Hypothalamus (tissue), 51 donors: ENCODE measurements around the gene LIMS1.

ENCODE experiments used
- DNase-seq, 51 donors: peaks; one replicate each; lab custom pipeline; 2025; lab: John Stamatoyannopoulos, UW

Gene LIMS1

DNA sequence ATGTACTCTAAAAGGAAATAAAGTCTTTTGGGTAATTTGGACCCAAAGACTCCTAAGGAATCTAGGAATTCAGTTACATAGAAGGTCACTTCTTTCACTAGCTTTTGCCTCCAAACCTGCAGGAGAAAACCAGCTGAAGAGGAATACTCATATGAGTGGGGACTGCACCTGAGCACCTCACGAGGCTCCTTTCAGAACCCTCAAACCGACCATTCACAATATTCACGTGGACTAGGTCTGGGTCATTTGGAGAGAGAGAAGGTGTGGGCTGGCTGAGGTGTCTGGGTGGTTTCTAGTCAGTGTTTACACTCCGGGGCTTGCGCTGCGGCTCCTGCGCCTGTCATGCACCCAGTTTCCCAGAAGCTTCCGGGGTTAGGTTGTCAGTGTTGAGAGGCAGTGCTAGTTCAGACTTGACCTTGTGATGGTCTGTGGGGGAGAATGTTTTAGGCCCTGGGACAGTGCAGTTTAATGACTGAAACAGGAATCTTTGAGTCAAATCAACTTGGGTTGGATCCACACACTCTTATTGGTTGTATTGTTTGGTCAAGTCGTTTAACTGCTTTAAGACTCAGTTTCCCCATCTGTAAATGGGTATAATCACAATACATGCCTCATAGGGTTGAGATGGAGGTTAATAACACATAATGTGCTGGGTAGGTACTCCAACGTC, 78.4 kb downstream of the LIMS1 start:
- no peak for DNase-seq

DNA sequence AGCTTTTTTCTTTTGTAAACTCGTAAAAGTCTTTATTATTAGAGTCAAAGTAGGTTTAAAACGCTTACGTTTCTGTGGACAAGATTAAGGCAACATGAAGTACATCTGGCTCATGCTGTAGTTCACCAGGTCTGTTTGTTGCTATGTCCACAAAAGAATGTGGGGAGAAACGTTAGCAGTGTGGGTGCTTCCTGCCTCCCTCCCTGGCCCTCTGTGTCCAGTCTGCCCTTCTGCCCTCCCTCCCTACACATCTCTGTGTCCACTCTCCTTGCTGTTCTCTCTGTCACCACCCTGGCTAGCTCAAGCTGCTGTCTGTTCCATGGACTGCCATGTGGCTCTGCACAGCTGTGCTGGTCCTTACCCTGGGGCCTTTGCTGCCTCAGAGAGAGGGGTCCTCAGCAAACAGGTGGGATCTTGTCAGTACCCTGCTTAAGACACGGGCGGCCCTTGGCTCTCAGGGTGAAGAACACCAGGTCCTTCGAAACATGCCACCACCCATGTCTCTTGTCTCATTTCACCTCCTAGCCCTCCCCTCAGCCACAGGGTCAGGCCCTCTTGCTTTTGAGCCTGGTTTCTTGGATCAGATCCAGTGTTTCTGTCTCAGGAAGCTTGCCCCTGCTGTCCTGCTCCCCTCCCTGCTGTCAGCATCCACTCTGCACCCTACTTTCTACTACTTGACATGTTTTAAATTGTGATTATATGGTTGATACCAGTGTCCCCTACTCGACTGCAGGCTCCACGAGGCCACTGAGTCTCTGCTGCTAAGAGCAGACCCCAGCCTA, 79.2 kb downstream of the LIMS1 start:
- no peak for DNase-seq

DNA sequence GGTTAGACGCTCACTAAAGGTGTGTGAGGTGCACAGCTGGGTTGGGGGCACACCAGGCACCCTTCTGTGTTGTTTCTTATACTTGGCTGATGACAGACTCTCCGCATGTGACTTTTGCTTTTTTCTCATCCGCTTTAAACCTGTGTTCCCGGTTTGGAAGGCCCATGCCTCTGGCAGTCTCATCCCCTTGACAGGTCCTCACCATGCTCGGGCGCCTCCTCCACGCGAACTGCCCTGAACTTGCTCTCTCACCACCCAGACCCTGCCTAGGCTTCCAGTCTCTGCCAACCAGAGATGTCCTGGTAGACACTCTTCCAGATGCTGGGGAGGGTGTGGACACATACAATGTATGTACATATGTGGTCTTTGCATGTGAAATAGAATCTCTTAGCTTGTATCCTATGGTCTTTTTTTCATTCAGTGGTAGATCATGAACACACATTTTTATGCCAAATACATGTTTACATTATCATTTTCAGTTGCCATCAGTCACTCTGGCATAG, 79.8 kb downstream of the LIMS1 start:
- no peak for DNase-seq

DNA sequence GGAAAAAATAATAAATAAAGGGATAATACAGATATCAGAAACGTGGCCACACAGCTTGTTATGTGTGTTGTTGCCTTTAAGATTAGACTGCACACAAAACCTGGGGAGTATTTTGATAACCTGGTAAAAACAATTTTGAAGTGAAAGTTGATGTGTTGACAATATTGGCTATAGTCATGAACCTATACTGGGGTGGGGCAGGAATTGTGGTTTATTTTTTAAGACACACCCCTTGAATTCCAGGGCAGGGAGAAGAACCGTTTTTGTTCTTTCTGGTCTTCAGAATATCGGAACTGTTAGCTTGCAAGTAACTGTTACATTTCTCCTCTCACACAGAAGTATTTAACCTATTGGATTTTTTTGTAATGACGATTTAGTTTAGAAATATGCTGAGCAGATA, 80.4 kb downstream of the LIMS1 start:
- no peak for DNase-seq

DNA sequence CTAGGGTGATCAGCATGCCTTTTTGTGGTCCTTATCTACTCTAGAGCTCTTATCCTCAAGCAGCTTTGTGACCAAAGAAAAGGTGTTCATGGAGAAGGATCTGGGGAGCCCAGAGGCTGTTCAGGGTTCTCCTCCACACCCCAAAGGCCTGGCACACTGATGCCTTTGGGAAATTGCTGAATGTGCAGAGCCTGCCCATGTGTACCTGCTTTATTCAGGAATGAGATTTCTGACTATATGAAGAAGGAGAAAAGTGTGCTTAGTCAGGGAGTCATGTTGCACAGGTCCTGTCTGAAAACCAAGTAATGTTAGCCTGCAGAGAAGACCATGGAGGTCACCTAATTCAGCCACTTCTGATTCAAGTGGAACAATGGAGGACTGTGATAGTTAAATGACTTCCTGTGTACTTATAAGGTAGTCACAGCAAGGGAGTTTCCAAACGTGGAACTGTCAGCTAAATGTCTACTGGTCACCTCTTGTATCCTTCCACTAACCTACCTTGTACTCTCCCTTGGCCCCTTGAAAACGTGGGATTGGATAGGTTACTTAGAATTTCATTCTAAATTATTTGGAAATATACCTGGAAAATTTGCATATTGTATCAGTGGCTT, 81.3 kb downstream of the LIMS1 start:
- DNase-seq = no peak

DNA sequence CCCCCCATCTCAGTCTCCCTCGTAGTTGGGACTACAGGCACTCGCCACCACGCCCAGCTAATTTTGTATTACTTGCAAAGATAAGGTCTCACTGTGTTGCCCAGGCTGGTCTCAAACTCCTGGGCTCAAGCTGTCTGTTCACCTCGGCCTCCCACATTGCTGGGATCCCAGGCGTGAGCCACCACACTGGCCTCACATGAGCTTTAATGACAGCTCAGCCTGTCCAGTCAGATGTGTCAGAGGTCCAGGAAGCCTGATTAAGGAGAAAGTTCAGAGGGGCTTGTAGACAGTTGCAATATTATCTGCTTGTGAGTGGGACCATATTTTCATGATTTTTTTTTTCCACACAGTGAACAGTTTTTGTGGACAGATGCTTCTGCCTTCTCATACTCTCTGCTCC, 82.0 kb downstream of the LIMS1 start:
- no peak for DNase-seq

DNA sequence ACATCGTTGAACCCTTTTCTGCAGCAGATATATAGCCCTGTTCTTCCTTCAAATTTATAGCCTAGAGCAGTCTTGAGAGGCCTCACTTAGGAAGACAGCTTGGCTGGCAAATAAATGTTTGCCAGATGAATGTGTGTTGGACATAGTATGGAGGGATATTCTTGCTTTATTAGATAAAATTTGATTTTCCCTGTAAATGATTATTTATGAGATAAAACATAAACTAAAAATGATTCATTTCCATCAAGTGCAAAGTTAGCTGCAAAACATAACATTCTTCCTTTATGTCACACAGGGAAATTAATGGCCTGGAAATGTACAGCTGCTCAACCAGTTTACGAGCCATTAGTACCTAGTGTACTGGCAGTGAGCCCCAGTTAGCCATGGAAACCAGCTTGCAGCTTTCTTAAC, 82.5 kb downstream of the LIMS1 start:
- DNase-seq = no peak

DNA sequence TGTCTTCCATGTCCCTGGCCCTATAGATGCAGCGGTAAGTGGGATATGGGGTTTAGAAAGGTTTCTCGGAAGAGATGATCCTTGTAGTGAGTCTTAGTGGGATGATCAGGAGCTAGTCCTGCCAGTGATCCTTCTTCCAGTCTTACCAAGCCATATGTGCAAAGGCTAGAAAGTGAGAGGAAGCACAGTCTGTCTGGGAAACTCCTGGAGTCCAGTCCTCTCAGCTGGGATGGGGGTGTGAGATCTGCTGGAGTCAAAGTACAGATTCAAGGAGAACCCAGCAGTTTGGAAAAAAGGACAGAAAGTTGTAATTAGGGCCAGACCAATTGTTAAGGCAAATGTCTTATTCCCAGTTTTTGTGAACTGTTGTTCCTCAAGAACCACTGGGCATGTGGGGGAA, 83.3 kb downstream of the LIMS1 start:
- no peak for DNase-seq

DNA sequence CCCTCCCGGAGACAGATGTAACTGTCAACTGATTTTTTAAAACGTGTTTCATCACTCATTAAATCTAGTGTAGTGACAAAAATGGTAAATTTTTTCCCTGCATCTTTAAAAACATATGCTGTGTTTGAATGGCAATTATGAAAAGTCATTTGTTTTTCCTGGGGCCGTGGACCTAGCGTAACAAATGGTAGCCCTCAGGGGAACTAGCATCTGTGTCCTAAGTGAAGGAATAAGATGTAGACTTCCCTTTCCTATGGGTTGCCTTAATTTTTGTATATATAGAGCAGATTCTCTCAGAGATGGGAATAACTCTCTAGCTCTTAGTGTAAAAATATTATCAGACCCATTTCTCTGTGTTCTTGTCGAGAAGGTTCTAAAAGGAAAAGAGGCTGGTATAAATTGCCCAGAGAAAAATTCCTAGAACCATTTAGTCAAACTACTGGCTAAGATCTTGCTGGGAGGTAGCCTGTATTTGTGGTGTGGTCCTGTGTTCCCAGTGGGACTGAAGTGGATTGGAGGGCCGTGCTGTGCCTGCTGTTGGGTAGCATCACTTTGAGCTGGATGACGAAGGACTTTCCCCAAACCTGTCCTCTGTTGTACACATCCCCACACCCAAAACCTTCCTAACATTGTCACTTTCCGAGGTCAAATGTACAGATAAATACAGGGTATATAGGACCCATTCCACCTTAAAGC, 85.8 kb downstream of the LIMS1 start:
- no peak for DNase-seq

DNA sequence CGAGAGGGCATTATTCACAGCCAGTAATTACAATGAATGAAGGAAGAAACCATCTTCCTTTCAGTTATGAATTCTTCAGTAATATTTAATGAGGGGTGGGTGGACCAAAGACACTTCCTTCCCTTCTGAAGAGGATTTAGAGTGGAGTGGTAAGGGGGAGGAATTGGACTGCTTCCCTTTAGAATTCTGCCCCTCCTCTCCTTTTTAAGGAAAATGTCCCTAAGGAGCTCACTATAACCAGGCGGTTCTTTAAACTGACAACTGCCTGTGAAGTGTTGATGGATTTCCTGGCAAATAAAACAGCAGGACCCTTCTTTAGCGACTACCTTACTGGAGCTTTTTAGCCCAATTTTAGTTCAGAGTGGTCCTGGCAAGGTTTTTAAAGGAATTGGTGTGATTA, 86.4 kb downstream of the LIMS1 start:
- DNase-seq = no peak

DNA sequence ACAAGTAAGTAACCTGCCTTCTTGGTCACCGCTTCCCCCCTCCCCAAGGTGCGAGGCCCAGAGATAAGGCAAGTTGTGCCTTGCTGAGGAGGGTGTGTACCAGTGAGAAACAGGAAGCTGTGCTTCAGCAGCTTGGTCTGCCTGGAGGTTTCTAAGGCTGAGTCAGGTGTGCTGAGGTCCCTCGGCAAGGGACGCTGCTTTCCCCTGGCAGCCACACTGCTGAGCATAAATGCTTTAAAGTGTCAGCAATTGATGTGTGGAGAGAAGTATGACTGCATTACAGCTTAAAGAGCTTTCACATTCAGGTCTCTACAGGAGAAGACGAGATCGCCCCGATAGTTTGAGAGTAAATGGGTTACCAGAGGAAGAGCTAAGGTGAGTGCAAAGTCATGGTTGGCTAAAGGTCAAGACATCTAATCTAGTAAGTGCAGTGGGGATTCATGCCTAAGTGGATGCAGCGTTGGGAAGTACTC, 86.9 kb downstream of the LIMS1 start:
- no peak for DNase-seq

DNA sequence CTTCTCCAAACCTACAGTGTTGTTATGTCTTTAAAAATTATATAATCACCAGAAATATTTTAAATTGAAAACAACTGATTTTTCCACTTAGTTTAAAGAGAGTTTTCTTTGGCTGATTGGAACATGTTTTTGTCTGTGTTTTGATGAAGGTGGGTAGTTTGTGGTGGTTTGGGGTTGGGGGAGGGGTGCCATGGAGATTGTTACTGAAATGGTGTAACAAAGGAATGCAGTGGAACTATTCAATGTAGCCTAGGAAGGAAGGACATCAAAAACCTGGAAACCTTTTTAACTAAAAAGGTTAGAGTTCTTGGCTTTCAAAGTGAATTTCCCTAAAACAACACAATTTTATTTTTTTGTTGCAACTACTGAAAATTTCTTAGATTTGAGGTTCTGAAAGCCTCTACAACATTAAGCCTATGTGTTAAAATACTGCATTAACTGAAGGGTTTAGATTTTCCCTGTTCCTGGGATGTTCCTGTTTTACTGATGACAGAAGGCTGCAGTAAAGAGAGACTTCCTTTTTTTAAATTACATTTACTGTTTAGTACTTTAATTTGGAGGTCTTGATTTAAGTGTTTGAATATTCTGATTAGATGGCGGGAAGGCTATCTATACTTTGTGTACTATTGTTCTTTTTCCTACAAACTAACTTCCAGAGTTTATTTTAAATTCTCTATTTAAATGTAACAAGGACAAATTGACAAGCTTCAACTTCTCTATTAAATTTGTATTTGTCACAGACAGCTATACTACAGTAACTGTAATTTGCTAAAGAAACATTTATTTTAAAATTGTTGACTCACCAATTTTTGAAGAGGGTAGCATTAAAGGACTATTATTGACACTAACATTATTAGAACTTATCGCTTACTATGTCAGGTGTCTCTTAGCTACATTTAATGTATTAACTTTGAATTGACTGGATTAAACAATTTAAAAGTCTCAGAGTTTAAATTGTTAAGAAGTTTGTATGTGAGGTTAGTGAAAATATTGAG, 87.7 kb downstream of the LIMS1 start:
- no peak for DNase-seq

DNA sequence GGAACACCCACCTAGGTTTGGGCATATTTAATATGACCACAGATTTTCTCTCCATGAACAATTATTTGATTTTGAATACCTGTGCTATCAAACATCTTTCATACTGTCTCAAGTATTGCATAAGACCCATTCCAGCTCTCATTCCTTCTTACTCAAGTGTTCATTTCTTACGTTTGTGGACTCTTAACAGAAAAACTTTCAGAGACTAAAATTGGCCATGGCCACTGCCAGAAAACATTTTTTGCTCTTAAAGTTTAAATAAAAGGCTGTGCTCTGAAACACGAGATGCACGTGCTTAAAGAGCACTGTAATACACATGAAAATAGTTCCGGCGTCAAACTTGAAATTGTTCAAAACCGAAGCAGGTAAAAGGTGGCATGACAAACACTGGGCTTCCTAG, 89.3 kb downstream of the LIMS1 start:
- DNase-seq = no peak

DNA sequence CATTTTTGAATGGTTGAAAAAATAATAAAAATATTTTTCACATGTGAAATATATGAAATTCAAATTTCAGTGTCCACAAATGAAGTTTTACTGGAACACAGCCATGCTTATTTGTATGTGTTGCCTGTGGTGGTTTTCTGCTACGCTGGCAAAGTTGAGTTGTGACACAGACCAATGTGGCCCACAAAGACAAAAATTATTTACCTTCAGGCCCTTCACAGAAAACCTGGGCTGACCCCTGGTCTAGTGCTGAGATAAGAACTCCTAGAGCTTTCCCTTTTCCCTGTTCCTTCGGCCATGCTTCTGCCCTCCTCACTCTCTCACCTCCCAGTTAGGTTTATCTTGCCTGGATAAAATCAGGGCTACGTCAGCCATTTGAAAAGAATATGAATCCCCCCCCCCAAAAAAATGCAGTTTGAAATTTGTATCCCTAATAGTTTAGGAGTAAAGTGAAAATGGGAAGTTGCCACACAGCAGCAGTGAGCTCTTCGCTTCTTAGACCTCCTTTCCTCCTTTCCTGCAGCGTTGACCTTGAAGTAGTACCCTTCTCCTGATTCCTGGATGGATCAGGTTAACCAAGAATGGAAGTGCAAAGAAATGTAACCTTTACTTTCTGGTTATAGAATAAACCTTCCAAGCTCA, 91.0 kb downstream of the LIMS1 start:
- DNase-seq = no peak

DNA sequence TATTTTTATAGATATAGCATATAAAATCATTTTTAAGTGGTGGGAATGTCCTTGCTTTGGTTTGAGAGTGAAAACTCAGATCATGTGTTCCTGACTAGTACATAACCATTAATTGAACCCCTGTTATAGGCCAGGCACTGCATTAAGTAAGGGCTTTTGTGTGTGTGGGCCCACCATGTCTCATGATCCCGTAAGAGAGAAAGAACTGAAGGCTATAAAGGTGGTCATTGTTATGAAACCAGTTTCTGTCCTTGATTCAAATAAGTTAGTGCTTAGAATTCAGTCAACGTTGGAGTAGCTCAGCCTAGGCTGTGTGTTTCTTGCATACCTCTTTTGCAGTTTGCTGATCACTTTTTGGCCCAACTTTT, 91.5 kb downstream of the LIMS1 start:
- DNase-seq = no peak

DNA sequence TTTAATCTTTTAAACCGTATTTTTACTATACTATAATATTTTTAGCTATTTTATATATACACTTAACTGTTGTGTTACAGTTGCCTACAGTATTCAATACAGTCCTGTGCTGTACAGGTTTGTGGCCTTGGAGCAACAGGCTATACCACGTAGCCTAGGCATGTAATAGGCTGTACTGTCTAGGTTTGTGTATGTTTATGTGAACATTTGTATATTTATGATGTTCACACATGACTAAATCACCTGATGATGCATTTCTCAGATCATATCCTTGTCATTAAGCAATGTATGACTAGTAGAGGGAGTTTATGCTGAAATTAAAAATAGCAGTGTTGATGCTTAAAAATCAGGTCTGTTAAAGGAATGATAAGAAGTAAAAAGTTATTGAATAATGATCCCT, 92.7 kb downstream of the LIMS1 start:
- no peak for DNase-seq

DNA sequence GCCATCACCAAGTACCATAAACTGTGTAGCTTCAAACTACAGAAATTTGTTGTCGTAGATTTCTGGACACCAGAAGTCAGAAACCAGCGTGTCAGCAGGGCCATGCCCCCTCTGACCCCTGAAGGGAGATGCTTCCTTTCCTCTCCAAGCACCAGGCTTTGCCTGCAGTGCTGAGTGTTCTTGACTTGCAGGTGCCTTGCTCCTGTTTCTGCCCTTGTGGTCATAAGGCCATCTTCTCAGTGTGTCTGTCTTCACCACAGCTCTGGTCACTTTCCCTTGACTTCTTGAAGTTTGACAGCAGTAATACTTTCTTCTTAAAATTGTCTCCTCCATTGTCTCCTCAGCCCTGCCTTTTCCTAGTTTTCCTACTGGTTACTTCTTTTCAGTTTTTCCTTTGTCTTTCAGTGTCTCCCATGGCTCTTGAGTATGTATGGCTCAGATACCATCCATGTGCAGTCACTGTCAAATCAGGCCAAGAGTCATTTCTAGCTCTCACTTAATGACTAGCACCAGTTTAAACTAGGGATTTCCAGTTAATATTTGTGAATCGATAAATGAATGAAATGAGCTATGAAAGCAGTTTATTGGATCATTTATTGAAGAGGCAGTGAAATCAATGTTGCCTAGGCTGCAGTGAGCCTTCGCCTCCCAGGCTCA, 93.8 kb downstream of the LIMS1 start:
- DNase-seq = no peak

DNA sequence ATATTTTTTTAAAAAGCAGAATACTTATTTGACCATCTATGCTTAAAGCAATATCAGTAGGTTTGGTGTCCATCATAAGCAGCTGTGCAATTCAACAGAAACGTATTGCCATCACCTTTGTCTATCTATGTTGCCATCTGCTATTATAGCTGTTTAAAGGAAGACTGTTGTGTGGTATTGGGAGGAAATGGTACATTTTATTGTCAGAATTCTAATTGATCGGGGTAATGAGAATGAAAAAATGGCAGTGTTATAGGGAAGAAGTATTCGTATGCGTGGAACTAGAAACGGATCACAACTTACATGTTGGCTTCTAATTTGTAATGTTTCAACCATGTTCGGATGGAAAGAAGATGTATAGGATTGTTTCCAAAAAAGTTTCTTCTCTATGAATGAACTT, 94.7 kb downstream of the LIMS1 start:
- no peak for DNase-seq

DNA sequence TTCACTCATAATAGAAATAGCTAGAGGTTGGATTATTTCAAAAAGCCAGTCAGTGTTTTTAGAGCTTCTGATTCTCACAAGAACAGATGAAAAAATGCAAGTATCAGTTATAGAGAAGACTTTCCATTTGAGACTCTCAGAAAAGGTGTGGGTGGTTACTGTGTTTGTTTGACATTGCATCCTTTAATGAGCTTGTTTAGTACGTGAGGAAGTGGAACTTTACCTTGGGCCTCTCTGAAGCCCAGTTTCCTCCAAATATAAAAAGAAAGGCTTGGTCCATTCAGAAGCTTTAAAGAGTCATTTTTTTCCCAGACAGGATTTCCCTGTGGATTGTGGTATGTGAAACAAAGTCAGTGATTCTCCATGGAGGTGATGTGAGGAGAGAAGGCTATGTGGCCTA, 95.1 kb downstream of the LIMS1 start:
- DNase-seq = no peak
